GM18498 (cell line): ENCODE measurements around the gene KHDC4.
A peak's percentile ranks its signal among the peaks of the same experiment; 100 is the strongest.
"Not testable (repeated sequence)": the region's sequence is repeated elsewhere in the genome, so short reads cannot be mapped to it uniquely, and the experiment has no call there.

ENCODE experiments used
- ATAC-seq: cut with Tn5 transposase; IDR thresholded peaks from one replicate; pipeline ENCODE4 v1.9.1; 2021; ENCODE audit warnings: mild to moderate bottlenecking, moderate library complexity; ENCODE audit not compliant: unreplicated experiment

The KHDC4 gene

DNA sequence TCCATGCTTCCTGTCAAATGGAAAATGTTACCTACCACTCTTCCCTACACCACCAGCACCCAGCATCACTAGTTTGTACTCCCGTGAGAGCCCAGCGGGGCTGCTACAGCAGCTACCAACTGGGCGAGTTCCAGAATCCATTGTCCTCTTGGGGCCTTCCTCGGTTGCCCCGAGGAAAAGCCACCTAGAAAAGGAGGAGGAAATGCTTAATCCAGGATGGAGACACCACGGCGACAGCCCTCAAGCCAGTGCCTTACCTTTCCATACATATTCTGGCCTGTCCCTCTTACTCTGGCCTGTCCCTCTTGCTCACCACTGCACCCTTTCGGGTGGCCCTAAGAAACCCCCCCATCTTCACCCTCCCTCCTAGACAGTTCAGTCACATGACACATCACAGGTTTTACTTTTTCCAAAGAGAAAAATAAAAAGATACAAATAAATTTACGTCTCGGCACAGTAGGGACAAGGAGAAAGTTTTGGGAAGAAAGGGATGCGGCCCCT lies 23.5 kb downstream of the KHDC4 start:
- peak; percentile 25 for ATAC-seq

DNA sequence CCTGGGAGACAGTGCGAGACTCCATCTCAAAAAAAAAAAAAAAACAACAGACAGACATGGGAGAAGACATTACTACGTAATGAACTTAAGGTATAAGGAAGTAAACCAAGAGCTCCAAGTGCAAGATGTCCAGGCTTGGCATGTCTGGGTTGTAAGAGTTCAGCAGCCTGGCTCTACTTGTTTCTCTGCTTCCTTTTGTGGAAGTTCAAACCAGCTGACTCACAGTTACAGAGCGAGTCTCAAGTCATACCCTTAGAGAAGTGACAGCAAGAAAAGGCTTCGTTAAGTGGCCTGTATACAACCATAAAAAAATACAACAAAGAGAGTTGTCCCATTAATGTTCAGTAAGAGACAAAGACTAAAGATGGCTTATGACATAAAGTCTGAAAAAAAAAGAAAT lies 24.3 kb downstream of the KHDC4 start:
- ATAC-seq = no peak

DNA sequence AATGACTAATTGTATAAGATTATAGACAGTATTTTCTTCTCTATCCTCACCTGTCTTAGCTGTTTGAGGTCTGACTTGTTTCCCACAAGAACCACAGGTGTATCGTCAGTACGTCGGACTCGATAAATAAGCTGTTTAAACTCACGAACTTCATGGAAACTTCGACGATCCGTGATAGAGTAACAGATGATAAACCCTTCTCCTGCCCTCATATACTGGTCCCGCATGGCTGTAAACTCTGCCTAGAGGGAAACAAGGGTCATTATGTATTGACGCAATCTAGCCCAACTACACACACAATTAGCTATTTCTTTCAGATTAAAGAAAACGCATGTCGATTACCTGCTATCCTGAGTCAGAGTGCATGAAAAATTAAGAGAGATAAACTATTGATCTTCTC lies 30.0 kb downstream of the KHDC4 start:
- ATAC-seq = no peak

DNA sequence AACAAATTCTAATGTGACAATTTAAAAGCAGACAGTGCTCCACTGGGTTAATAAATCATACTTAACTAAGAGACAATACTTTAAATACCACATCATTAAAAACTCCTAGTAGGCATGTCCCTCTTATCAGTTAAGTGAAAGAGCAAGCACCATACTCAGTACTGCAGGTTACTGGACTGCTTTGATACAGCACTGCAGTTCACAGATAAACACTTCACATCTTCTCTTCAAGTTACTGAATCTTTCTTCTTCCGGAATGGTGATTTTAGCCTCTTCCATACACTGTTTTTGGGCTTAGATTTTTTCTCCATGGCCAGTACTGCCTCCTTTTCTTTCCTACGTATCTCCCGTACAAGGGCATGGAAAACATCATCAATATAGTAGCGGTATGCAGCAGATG lies 34.1 kb downstream of the KHDC4 start:
- no peak for ATAC-seq

DNA sequence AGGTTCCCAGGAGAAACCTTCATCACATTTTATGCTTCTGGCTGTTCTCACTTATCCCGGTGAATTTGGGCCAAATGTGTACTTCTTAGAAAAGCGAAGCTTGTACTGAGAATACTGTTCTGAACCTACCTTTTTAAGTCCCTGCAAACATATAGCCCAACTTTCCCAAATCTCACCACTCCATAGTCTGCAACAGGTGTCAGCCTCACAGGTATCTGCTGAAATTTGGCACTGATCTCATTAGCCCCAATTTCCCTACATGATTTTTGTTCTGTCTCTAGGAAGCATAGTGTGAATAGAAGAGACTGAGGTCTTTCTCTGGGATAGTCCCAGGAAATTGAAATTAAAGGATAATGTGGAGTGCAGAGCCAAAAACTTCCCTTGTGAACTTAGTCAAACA lies 34.5 kb downstream of the KHDC4 start:
- ATAC-seq = no peak

DNA sequence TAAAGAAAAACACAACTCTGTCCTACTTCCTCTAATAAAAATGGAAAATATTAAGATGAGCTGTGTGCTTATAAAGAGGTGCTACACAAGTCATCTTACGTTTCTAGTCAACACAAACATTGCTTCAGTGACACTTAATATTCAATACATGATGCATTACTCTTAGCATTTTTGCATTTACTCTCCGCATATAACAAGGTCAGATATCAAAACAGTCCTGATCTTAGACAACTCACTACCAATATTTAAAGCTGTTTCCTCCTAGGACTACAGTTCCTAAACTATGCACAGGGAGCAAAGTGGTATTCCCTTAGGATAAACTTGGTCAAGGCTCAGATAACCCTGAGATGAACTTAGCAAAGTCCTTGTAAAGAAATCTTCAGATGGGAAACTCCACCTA lies 35.3 kb downstream of the KHDC4 start:
- ATAC-seq = no peak

DNA sequence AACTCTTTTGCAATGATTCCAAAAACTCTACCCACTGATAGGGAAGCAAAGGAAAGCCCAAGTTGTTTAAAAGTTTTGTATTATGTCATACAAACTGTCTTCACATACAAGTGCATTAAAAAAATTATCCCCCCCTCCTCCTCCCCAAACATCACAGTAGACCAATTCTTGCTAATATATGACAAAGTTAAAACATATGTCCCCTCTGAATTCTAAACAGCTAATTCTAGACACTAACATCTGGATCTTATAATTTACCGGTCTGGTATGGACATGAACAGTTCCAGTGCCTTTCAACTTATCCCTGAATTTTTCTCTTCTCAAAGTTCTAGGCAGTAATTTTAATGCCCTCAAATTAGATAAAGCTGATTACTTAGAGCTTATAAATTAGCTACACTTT lies 36.5 kb downstream of the KHDC4 start:
- no peak for ATAC-seq

DNA sequence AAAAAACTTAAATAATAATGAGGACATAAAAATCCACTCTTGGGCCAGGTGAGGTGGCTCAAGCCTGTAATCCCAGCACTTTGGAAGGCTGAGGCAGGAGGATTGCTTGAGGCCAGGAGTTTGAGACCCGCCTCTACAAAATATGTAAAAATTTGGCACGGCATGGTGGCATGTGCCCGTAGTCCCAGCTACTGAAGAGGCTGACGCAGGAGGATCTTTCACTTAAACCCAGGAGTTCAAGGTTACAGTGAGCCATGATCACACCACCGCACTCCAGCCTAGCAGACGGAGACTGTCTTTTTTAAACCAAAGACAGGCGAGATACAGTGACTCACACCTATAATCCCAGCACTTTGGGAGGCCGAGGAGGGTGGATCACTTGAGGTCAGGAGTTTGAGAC lies 37.7 kb downstream of the KHDC4 start:
- not testable (repeated sequence) for ATAC-seq

DNA sequence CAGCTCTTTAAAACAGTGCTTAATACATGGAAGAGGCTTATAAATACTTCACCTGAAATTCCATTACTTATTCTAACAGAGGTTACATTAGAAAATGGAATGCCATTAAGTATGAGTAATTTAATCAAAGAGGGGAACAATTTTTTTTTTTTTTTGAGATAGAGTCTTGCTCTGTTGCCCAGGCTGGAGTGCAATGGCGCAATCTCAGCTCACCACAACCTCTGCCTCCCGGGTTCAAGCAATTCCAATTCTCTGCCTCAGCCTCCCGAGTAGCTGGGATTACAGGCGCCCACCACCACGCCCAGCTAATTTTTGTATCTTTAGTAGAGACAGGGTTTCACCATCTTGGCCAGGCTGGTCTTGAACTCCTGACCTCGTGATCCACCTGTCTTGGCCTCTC lies 38.6 kb downstream of the KHDC4 start:
- ATAC-seq = not testable (repeated sequence)

DNA sequence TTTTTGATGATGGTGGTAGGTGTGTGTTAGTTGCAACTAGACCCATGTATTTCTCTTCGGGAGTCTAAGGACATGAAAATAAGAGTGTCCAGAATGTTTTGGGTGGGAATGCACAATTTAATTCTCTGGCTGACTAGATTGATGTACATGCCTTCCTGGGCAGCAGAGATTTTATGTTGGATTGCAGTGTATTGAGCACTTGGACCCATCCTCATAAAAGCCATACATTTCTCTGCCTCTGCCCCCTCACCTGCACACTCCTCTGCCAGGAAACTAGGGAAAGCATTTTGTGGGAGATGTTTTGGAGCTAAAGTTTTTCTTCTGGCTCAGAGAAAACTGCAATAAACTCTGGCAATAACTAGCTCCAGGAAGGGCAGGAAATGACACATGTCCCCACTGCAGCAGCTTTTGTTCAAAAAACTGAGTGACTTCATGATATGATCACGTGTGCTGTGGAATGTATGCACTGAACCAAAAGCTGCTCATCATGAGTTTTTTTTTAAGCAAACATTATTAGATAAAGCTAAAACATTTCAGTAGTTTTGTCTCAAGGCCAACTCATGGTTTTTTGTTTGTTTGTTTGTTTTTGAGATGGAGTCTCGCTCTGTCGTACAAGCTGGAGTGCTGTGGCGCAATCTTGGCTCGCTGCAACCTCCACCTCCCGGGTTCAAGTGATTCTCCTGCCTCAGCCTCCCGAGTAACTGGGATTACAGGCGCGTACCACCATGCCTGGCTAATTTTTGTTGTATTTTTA lies 40.6 kb downstream of the KHDC4 start:
- no peak for ATAC-seq

DNA sequence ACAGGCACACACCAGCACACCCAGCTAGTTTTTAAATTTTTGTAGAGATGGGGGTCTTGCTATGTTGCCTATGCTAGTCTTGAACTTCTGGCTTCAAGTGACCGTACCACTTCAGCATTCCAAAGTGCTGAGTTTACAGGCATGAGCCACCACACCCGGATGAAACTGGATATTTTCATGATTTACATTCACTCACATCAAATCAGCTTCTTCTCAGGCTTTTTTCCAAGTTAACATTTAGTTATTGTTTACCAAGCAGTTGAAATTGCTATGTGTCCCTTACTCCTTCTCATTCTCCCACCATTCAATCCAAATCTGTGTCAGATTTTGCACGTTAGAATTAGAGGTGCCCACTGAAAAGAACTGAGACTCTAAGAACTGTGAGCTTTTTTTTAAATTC lies 41.4 kb downstream of the KHDC4 start:
- ATAC-seq = no peak

DNA sequence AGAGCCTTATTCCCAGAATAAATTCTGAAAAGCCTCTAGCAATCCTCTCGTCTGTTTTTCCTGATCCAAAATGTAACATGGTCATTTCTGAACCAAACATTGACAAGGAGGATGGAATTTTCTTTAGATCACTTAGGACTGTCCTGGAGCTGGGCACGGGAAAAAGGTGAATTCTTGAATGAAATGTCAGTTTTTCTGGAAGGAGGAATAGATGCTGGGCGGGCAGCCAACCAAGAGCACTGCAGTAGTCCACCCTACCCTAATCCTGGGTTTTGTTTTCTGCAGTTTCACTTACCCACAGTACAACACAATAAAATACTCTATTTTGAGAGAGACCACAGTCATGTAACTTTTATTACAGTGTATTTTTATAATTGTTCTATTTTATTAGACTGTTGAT lies 44.0 kb downstream of the KHDC4 start:
- ATAC-seq = no peak

DNA sequence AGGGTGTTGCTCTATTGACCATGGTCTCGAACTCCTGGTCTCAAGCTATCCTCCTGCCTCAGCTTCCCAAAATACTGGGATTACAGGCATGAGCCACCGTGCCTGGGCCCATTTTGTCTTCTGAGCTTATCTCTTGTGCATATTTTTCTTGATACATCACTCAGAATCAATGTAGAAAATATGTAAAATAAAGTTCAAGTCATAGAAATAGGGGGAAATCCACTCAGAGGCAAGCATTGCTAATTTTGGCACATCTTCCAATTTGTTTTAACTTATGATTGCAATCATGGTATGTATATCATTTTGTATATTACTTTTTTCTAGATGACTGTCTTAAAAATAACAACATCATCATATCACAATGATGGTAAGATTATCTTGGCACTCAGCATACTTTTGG lies 44.6 kb downstream of the KHDC4 start:
- no peak for ATAC-seq

DNA sequence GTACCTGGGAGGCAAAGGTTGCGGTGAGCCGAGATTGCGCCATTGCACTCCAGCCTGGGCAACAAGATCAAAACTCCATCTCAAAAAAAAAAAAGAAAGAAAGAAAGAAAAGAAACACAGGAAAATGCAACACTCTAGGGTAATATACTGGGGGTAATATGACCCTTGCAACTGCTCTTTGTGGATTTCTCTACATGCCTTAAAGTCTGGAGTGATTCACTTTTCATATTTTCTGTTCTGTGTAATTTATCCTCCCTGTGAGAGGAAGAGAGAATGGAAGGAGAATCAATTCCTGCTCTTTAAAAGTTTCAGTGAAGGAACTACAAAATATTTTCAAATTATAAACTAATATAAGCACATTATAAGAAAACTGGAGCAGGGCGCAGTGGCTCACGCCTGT lies 45.7 kb downstream of the KHDC4 start:
- no peak for ATAC-seq

DNA sequence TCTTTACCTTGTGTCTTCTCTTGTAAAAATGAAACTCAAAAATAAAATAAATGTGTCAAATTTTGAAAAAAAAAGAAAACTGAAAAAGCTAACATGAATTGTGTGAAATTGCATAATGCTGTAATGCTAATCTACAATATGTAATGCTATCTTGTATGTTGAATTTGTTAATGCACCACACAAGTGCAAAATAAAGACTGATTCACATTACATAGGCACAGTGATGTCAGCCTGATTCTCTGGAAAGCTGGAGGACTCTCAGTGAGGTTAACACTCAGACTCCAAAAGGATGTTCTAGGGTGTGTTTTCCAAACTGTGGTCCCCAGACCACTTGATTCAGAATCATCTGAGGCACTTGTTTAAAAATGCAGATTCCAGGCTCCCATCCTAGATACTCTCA lies 49.2 kb downstream of the KHDC4 start:
- no peak for ATAC-seq

DNA sequence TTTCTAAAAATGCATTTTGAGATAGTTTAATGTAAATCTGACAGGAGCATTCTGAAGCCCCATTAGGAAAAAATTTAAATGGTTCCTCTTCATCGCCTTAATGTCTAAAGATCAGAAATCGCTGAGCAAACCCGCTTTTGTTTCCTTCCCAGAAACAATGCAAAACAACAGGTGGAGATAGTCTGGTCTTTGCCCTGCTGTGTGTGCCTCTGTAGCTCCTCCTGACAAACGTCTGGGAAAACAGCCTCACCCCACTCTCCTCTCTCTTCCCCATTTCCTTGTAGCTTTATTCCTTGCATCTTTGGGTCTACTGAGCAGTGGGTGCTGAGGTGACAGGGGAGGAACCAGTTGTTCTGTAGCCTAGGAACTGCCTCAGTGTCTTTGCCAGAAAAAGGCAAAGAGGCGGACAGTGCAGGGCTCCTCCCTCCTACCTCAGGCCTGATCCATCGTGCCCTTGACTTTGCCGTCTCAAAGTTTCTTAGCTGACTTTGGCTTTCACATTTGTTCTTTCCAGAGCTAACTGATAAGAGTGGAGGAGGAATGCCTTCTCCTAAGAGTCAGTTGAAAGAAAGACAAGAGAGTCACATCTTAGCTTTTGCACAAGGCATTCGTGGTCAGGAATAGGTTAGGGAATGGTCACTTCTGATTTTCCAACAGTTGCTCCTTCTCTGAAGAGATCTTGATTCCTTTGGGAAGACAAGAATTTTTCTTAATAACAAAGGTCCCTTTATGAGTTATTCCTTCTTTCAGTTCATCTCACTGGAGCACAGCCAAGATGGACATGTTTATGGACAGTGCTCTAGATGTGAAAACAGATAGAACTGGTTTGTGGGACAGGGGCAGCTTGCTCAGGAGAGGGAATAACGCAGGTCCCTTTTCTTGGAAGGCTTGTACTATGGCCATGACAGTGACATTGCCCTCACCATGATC lies 49.9 kb downstream of the KHDC4 start:
- no peak for ATAC-seq

DNA sequence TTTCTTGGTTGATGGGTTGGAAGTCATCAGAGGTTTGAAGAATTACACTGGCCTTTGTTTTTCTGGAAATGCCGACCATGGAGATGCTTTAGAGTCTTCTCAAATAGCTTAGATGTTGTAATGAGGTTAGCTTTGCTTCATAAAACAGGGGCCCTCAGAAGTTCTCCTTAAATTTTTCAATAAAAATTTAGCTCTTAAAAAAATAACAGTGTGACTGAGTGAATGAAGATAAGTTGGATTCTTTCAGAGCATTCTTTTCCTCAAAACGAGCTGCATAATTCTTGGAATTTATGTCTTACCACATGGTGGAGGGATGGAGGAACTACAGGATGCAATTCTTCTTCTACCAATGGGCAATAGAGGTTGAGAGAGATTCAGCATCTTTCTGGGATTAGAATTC lies 51.4 kb downstream of the KHDC4 start:
- no peak for ATAC-seq

DNA sequence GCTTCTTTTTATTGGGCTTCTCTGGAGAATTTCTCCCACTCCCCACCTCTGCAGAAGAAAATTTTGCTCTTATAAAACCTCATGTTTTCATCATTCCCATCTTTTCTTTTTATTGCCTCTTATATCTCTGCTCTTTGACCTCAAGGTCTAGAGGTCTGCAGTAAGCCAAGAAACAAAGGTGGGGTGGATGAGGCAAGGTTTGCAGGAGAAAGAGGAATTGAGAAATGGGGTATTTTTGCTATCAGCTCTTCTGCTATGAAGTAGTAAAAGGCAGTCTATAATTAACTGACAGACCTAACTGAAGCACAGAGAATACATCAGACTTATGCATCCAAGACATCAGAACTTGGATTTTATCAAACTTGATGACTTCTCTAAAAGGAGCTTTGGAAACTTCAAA lies 52.0 kb downstream of the KHDC4 start:
- ATAC-seq = no peak

DNA sequence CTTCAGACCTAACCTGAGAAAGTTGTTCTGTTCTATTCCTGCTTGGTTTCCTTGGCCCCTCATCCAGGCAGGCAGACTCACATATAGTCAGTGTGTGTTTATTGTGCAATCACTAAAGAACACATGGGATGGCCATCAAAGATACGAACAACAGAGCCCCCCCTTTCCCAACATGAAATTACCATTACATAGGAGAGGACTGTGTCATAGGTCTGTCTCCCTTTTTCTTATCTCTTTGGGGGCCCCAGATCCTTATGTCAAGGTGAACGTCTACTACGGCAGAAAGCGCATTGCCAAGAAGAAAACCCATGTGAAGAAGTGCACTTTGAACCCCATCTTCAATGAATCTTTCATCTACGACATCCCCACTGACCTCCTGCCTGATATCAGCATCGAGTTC lies 53.3 kb downstream of the KHDC4 start:
- ATAC-seq = no peak

DNA sequence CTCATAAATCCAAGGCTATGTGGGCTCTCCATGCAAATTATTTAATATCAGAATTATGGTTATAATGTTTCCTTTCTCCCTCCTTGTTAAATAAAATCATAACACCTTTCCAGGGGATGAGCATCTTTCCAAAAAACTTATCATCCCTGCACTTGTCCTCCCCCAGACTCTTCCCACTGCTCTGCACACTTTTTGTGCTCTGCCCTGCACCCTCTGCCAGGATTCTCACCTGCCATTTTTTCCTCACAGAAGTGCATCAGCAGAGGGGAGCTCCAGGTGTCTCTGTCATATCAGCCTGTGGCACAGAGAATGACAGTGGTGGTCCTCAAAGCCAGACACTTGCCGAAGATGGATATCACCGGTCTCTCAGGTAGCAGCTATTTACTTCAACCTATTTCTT lies 54.0 kb downstream of the KHDC4 start:
- no peak for ATAC-seq

DNA sequence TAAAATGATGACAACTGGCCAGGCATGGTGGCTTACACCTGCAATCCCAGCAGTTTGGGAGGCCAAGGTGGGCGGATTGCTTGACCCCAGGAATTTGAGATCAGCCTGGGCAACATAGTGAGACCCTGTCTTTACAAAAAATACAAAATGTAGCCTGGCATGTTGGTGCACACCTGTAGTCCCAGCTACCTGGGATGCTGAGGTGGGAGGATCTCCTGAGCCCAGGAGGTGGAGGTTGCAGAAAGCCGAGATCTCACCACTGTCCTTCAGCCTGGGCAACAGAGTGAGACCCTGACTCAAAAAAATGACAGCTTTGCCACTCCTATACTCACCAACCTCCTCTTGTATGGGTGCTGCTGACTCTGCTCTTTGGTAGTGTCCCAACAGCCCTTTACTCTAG lies 56.3 kb downstream of the KHDC4 start:
- no peak for ATAC-seq

DNA sequence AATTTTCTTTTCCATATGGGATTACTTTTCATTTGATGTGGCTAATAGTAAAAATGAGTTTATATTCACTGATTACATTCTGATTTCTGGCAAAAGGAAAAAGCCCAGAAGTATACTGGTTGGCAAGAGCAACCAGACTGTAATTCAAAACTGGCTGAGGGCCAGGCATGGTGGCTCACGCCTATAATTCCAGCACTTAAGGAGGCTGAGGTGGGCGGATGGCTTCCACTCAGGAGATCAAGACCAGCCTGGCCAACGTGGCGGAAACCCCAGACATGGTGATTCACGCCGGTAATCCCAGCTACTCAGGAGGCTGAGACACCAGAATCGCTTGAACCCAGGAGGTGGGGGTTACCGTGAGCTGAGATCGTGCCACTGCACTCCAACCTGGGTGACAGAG lies 60.4 kb downstream of the KHDC4 start:
- no peak for ATAC-seq
